KOPT-K1 (cell line): ENCODE data around the gene IFNA6.
"Not testable (repeated sequence)": the region's sequence is repeated elsewhere in the genome, so short reads cannot be mapped to it uniquely, and the experiment has no call there.

Experiments
- H3K27ac ChIP-seq: fragments of 200-600 bp; sonication (generic); 2 replicates; pipeline ENCODE4 v1.5.1; 2016; ENCODE audit warnings: antibody characterized with exemption, mild to moderate bottlenecking, low read depth, low read length; ENCODE audit not compliant: poor library complexity, severe bottlenecking
- H3K36me3 ChIP-seq: fragments of 200-600 bp; sonication (generic); 2 replicates; pipeline ENCODE4 v1.5.1; 2017; ENCODE audit warnings: antibody characterized with exemption, mild to moderate bottlenecking, low read length, moderate library complexity; ENCODE audit not compliant: insufficient read depth
- H3K9me3 ChIP-seq: fragments of 200-600 bp; sonication (generic); 2 replicates; pipeline ENCODE4 v1.5.1; 2017; ENCODE audit warnings: antibody characterized with exemption, low read length, mild to moderate bottlenecking; ENCODE audit not compliant: insufficient read depth, poor library complexity, severe bottlenecking

Gene IFNA6

GRCh38 chr9:21350787-21351186 is at the start of gene IFNA6:
IFNA6 (minus strand) TSS chr9:21350887; CDS start chr9:21350887, 0 bp downstream.
- Histone ChIP-seq H3K9me3 (peaks cover 10% of the 10 kb centered on the region), H3K27ac (no peak within 1 kb of the TSS), H3K36me3 (no peaks in the 10 kb centered on the region)

DNA sequence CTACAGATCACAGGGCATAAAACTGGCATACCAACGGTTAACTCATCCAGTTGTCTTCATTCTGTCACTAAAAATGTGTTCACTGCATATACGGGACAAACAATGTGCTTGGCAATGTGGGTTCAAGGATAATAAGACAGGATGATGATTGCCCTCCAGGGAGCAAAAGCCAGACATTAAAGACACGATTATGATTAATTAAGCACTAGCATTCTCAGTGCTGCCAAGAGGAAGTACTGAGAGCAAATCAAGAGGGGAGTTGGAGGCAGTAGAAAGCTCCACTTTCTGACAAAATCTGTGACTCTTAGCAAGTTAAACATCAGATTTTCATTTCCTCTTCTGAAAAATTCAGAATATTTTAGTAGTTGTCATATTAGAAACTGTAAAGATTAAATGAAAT is 49.3 kb upstream of the IFNA6 start:
- no peak overlapping the region for H3K27ac ChIP-seq
- H3K9me3 ChIP-seq, result no peaks in the 10 kb centered on the region
- H3K36me3 ChIP-seq, result no peaks in the 10 kb centered on the region

DNA sequence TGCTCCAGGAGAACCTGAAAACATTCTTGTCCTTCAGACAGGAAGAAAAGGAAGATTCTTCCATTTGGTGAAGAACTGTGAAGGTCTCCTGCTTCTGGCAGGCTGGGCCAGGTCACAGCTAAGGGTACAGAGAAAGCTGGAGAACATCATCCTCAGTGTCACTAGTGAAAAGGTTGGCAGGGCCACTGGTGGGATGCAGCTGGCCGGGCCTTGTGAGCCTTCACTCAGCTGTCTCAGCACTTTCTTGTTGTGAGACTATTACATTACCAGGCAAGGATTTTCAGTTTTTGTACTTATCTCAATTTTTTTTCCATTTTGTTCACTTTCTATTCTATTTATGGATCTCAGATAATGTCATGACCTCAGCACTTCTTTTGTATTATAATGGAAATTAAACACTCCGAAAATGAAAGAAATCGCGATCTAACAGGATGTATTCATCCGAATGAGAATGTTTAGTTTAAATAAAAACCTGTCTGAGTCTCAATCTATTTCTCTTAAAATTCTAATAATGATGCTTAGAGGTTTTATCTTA is 48.3 kb upstream of the IFNA6 start:
- Histone ChIP-seq H3K27ac (no peak overlapping the region), H3K9me3 (no peaks in the 10 kb centered on the region), H3K36me3 (no peaks in the 10 kb centered on the region)

GRCh38 chr9:21395778-21396717 is 45.4 kb upstream of the IFNA6 start:
- no peaks in the 10 kb centered on the region for H3K9me3 ChIP-seq
- H3K27ac ChIP-seq, result no peak overlapping the region
- H3K36me3 ChIP-seq, result no peaks in the 10 kb centered on the region

GRCh38 chr9:21392270-21392669 is 41.6 kb upstream of the IFNA6 start:
- H3K9me3 ChIP-seq, result no peaks in the 10 kb centered on the region
- H3K36me3 ChIP-seq, result no peaks in the 10 kb centered on the region
- no peak overlapping the region for H3K27ac ChIP-seq

DNA sequence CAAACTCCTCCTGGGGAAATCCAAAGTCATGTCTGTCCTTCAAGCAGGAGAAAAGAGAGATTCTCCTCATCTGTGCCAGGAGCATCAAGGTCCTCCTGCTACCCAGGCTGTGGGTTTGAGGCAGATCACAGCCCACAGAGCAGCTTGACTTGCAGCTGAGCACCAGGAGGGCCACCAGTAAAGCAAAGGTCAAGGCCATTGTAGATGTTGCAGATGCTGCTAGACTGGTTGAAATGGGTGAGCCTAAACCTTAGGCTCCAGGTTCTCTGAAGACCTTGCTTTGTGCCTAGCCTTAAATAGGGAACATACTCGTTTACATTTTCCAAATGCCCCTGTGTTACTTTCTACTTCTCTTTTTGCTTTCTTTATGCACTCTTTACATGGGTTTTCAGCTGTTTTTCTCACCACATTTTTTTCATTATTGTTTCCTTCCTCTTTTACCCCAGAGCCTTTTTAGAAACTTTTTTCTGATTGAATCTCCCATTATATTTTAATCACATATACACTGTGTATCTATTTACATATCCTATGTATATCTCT is 34.5 kb upstream of the IFNA6 start, which contains the start of gene IFNA2:
Gene IFNA2 (minus strand): TSS at position 268 of the 540 bp plus-strand sequence. CDS start 69 bp downstream, at position 199.
- no peaks in the 10 kb centered on the region for H3K9me3 ChIP-seq
- no peak within 1 kb of the TSS for H3K27ac ChIP-seq
- no peaks in the 10 kb centered on the region for H3K36me3 ChIP-seq

GRCh38 chr9:21383627-21384026 is 32.9 kb upstream of the IFNA6 start:
- no peak overlapping the region for H3K27ac ChIP-seq
- H3K9me3 ChIP-seq, result no peaks in the 10 kb centered on the region
- no peaks in the 10 kb centered on the region for H3K36me3 ChIP-seq

DNA sequence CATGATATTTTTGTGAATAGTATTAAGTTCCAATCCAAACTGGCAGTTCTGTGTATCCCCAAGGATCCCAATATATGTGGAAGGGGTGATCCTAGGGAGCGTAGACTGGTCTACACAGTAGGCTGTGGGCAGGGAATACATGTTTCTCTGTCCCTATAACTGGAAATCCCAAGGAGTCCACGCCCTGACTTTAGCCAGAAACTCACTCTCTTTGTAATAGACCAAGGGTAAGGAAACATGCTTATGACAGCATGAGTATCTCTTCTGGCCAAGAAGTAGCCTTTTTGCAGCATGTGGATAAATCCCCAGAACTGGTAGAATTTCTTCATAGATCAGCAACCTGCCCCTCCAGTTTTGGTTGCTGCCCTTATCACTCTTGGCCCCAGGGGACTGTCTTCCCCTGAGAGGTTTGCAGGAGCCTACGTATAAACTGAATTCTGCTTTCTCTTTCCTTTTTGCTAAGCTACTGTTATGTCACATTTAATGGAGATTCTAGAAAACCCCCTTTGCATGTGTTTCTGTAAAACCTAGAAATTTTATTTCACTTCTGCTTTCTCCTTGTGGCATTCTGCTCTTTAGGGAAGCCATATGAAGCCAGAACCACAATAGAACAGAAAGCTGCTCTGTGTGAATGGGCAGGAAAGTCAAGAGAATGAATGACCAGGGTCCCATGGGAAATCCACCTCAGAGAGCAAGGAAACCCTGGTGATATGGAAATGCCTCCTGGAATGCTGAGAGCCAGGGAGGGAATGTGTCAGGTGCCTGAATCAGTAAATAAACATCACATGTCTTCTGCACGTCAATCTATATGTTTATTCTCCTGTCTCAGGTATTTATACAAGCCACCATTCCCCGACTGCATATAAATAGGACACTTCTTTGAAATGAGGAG is 31.0 kb upstream of the IFNA6 start:
- Histone ChIP-seq H3K9me3 (no peaks in the 10 kb centered on the region), H3K27ac (no peak overlapping the region), H3K36me3 (no peaks in the 10 kb centered on the region)

DNA sequence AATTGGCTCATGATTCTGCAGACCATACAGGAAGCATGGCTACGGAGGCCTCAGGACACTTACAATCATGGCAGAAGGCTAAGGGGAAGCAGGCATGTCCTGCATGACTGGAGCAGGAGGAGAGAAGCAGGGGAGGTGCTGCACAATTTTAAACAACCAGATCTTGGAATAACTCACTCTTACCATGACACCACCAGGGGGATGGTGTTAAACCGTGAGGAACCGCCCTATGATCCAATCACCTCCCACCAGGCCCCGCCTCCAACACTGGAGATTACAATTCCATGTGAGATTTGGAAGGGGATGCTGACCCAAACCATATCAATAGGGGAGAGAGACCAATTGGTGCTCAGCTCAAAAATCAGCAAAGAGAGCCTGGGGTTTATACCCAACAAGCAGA is 20.8 kb upstream of the IFNA6 start:
- H3K36me3 ChIP-seq, H3K9me3 ChIP-seq, H3K27ac ChIP-seq: not testable (repeated sequence)

DNA sequence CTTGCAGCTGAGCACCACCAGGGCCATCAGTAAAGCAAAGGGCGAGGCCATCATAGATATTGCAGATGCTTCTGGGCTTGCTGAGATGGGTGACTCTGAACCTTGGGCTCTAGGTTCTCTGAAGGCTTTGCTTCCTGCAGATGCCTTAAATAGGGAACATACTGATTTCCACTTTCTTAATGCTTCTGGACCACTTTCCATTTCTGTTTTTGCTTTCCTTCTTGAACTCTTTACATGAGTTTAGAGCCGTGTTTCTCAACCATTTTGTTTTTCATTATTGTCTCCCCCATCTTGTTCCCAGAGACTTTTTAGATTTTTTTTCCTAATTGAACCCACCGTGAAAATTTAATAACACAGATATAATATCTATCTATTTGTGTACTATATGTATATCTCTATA is 17.3 kb upstream of the IFNA6 start, which contains the start of gene IFNA13:
Gene IFNA13 (minus strand): TSS at position 101 of the 400 bp plus-strand sequence. CDS start 47 bp downstream, at position 54.
- no peak within 1 kb of the TSS for H3K27ac ChIP-seq
- no peaks in the 10 kb centered on the region for H3K9me3 ChIP-seq
- H3K36me3 ChIP-seq, result no peaks in the 10 kb centered on the region

- not testable (repeated sequence) for H3K9me3 ChIP-seq, H3K27ac ChIP-seq, H3K36me3 ChIP-seq
Measured at GRCh38 chr9:21367169-21367568, 16.5 kb upstream of the IFNA6 start.

DNA sequence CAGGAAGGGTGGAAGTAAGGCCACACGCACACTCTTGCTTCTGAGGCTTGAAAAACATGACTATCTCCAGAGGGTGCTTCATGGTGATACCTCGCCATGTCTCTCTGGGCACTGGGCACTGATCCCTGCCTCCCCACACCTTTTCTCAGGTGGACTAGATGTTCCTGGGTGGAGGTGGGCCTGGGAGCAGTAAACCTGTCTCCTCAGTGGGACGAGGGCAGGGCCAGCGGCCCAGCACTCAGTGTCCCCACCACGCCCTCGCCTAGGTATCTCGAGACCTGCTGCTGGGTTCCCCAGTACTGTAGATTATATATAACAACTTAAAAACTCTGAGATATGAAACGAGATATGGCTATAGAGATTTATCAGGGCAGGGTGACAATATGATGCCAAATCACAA is 11.6 kb upstream of the IFNA6 start:
- H3K36me3 ChIP-seq, result no peaks in the 10 kb centered on the region
- H3K27ac ChIP-seq, result no peak overlapping the region
- no peaks in the 10 kb centered on the region for H3K9me3 ChIP-seq

GRCh38 chr9:21357479-21358460 is 7.1 kb upstream of the IFNA6 start:
- peaks cover 10% of the 10 kb centered on the region for H3K9me3 ChIP-seq
- no peak overlapping the region for H3K27ac ChIP-seq

More at GRCh38 chr9:21357479-21358460, 7.1 kb upstream of the IFNA6 start:
- no peaks in the 10 kb centered on the region for H3K36me3 ChIP-seq
